Parathyroid adenoma (tissue), 2 donors: ENCODE results near the gene PLRG1.
"Not testable (repeated sequence)": the region's sequence is repeated elsewhere in the genome, so short reads cannot be mapped to it uniquely, and the experiment has no call there.

Experiments used
- H2AFZ ChIP-seq: fragments of 300-600 bp; sonication (generic); one replicate; pipeline ENCODE4 v1.7.0; 2017; ENCODE audit warnings: antibody characterized with exemption, mild to moderate bottlenecking
- H3K27ac ChIP-seq: fragments of 300-600 bp; sonication (generic); one replicate; pipeline ENCODE4 v1.7.0; 2017
- H3K27me3 ChIP-seq: fragments of 300-600 bp; sonication (generic); one replicate; pipeline ENCODE4 v1.7.0; 2017; ENCODE audit warnings: low read length; ENCODE audit not compliant: control insufficient read depth, insufficient read depth
- H3K36me3 ChIP-seq: fragments of 300-600 bp; sonication (generic); one replicate; pipeline ENCODE4 v1.7.0; 2017; ENCODE audit warnings: low read length; ENCODE audit not compliant: control insufficient read depth, insufficient read depth
- H3K4me1 ChIP-seq: fragments of 300-600 bp; sonication (generic); one replicate; pipeline ENCODE4 v1.7.0; 2017; ENCODE audit warnings: control low read depth
- H3K4me2 ChIP-seq: fragments of 300-600 bp; sonication (generic); one replicate; pipeline ENCODE4 v1.7.0; 2017; ENCODE audit warnings: low read length
- H3K4me3 ChIP-seq: fragments of 300-600 bp; sonication (generic); one replicate; pipeline ENCODE4 v1.7.0; 2017; ENCODE audit warnings: low read depth, low read length
- H3K79me2 ChIP-seq: fragments of 300-600 bp; sonication (generic); one replicate; pipeline ENCODE4 v1.7.0; 2017; ENCODE audit warnings: control low read depth
- H3K9ac ChIP-seq: fragments of 300-600 bp; sonication (generic); one replicate; pipeline ENCODE4 v1.7.0; 2017; ENCODE audit warnings: mild to moderate bottlenecking
- H3K9me3 ChIP-seq: fragments of 300-600 bp; sonication (generic); one replicate; pipeline ENCODE4 v1.7.0; 2017; ENCODE audit warnings: low read length; ENCODE audit not compliant: control insufficient read depth
- CTCF ChIP-seq: fragments of 300-600 bp; sonication (generic); IDR thresholded peaks from one replicate; pipeline ENCODE4 v1.7.0; 2017; ENCODE audit warnings: antibody characterized with exemption, mild to moderate bottlenecking
- donor health status: primary hyperparathyroidism.

PLRG1 gene

DNA sequence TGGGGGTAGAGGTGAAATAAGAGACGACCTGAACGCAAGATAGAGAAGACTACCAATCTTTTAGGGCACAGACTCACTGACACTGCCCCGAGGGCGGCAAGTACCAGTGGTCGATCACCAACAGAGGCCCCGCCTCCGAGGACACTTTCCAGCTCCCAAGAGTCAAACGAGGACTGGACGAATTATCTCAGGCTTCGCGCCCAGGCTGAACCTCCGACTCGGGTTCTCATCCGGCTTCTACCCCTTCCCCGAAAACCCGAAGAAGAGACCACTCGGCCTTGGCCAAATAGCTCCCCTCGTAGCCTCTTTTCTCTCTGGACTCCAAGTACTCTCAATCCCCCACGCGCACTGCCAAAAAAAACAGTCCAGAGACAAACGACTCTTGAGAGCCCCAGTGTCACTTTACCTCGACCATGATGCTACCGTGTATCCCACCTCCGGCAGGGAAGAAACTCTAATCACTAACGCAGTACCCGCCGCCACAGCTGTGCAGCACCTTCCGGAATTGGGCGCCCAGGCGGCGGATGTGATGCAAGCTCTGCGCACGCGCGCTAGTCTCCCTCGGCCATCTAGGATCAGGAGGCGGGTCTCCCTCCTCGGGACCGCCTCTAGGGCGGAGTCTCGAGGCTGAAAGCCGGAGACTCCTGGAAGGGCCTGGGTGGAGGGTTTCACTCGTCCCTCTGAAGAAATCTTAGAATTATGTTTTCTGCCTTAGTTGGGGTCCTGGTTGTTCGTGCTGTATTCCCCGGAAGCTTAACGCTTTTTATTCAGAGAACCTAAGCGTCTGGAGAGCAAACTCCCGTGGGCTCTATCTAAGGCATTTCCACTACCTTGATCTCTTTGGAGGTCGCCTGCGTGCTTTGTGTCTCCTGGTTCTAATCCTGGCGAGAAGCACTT is at the start of gene PLRG1:
Gene PLRG1 (minus strand): TSS at position 507 of the 897 bp plus-strand sequence. CDS start 92 bp downstream, at position 415.
- Histone ChIP-seq H3K27ac (peak within 1 kb of the TSS; percentile 68), H3K27me3 (no peaks in the 10 kb centered on the region), H3K4me3 (peak within 1 kb of the TSS; percentile 89), H3K9me3 (no peaks in the 10 kb centered on the region), H2AFZ (peak within 1 kb of the TSS; percentile 94), H3K4me2 (peak within 1 kb of the TSS; percentile 86), H3K4me1 (peaks cover 4% of the 10 kb centered on the region), H3K9ac (peak within 1 kb of the TSS; percentile 61), H3K79me2 (peaks cover 4% of the 10 kb centered on the region), H3K36me3 (no peaks in the 10 kb centered on the region)
- TF ChIP-seq CTCF: no peak

GRCh38 chr4:154597798-154598774 is 47.9 kb upstream of the PLRG1 start:
- Histone ChIP-seq H3K4me3 (no peak overlapping the region), H3K4me1 (no peaks in the 10 kb centered on the region), H3K79me2 (no peaks in the 10 kb centered on the region), H3K9ac (no peak overlapping the region), H3K36me3 (no peaks in the 10 kb centered on the region), H3K4me2 (no peak overlapping the region), H3K9me3 (no peaks in the 10 kb centered on the region), H3K27me3 (no peaks in the 10 kb centered on the region), H2AFZ (no peak overlapping the region), H3K27ac (no peak overlapping the region)
- no peak for TF ChIP-seq CTCF

DNA sequence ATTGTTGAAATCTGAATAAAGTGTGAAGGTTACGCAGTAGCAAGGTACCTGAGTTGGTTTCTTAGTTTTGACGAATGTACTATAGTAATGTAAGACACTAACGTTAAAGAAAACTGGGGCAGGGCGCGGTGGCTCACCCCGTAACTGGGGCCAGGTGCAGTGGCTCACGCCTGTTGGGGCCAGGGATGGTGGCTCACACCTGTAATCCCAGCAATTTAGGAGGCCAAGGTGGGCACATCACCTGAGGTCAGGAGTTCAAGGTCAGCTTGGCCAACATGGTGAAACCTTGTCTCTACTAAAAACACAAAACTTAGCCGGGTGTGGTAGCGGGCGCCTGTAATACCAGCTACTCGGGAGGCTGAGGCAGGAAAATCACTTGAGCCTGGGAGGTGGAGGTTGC is 47.1 kb upstream of the PLRG1 start:
- not testable (repeated sequence) for H3K27ac ChIP-seq, H3K9me3 ChIP-seq, H2AFZ ChIP-seq, H3K79me2 ChIP-seq, H3K27me3 ChIP-seq, H3K9ac ChIP-seq, H3K4me3 ChIP-seq, H3K4me2 ChIP-seq, H3K4me1 ChIP-seq, H3K36me3 ChIP-seq

DNA sequence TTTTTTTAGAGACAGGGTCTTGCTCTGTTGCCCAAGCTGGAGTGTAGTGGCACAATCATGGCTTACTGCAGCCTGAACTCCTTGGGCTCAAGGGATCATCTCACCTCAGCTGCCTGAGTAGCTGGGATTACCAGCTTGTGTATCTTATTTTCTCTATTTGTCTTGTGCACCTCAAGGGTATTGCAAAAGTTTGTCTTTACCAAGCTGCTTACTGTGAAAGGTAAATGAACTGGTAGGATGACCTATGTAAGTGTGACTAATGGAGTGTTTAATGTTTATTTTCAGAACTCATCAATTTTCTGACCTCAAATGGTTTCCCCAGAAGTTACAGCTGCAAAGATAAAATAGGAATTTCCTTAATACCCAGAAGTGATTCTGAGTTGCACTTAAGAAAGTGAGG is 45.6 kb upstream of the PLRG1 start:
- H3K4me3 ChIP-seq: no peak overlapping the region
- no peaks in the 10 kb centered on the region for H3K4me1 ChIP-seq
- no peak overlapping the region for H3K9ac ChIP-seq
- no peaks in the 10 kb centered on the region for H3K27me3 ChIP-seq
- H3K36me3 ChIP-seq: no peaks in the 10 kb centered on the region
- H3K4me2 ChIP-seq: no peak overlapping the region
- H3K27ac ChIP-seq: no peak overlapping the region
- TF ChIP-seq CTCF: no peak
- H3K79me2 ChIP-seq: no peaks in the 10 kb centered on the region
- no peaks in the 10 kb centered on the region for H3K9me3 ChIP-seq
- no peak overlapping the region for H2AFZ ChIP-seq

- H3K4me1 ChIP-seq, H3K27me3 ChIP-seq, H3K4me3 ChIP-seq, H2AFZ ChIP-seq, H3K9me3 ChIP-seq, H3K36me3 ChIP-seq, H3K4me2 ChIP-seq, H3K79me2 ChIP-seq, H3K9ac ChIP-seq, H3K27ac ChIP-seq: not testable (repeated sequence)
Measured at GRCh38 chr4:154594343-154594742, 44.1 kb upstream of the PLRG1 start.
